ENCODE data around the gene KLHL26.
A peak's percentile ranks its signal among the peaks of the same experiment; 100 is the strongest.

The KLHL26 gene

GRCh38 chr19:18636183-18636968 lies 452 bp upstream of the KLHL26 start:
- Histone ChIP-seq H2AK5ac (ENCODE audit: low read depth, low read length) (no peak overlapping the region), H3K4me3 (ENCODE audit: low read length in 2 of 2) (peak overlapping the region; percentile 86 to 96), H2BK120ac (ENCODE audit: low read depth, low read length) (no peak overlapping the region), H2AFZ (ENCODE audit: low read length) (peak overlapping the region; percentile 87), H2BK12ac (ENCODE audit: low read length) (peak overlapping the region; percentile 73), H3K4me1 (ENCODE audit: control insufficient read depth in 2 of 2, insufficient read depth in 1 of 2, low read depth in 1 of 2, low read length in 2 of 2) (peaks cover 7 to 22% of the 10 kb centered on the region in 2 donors), H3K27ac (replicated peaks; ENCODE audit: low read length) (peak overlapping the region; percentile 58), H2BK5ac (ENCODE audit: low read length) (peak overlapping the region; percentile 24), H3K36me3 (replicated peaks in 1 of 2; ENCODE audit: control insufficient read depth in 2 of 2, insufficient read depth in 2 of 2, low read length in 2 of 2) (peaks cover 0 to 8% of the 10 kb centered on the region in 2 donors), H3K9me3 (replicated peaks in 1 of 2; ENCODE audit: control insufficient read depth in 2 of 2, insufficient read depth in 1 of 2, low read depth in 1 of 2, low read length in 2 of 2) (no peaks in the 10 kb centered on the region), H3K23ac (ENCODE audit: low read depth, low read length, poor library complexity) (peak overlapping the region; percentile 80), H4K91ac (ENCODE audit: low read depth, low read length, poor library complexity) (no peak overlapping the region), H3K4me2 (ENCODE audit: insufficient read depth, low read length, poor library complexity, severe bottlenecking) (peak overlapping the region; percentile 99), H2BK15ac (ENCODE audit: low read length) (no peak overlapping the region), H3K18ac (ENCODE audit: low read length) (peak overlapping the region; percentile 93), H3K79me1 (ENCODE audit: low read depth, low read length) (peaks cover 9% of the 10 kb centered on the region), H3K27me3 (ENCODE audit: control insufficient read depth in 3 of 3, insufficient read depth in 3 of 3, low read depth in 1 of 3, low read length in 3 of 3) (peaks cover 0 to 9% (median 0%) of the 10 kb centered on the region in 3 experiments), H3K4ac (ENCODE audit: low read length) (no peak overlapping the region), H3K9ac (ENCODE audit: low read depth, low read length, poor library complexity) (peak overlapping the region; percentile 84), H3K14ac (ENCODE audit: low read length) (no peak overlapping the region), H4K8ac (ENCODE audit: low read depth, low read length) (no peak overlapping the region)
- WGBS, 2 donors (ENCODE audit: extremely low coverage in 2 of 2, insufficient read length in 2 of 2, insufficient replicate concordance in 1 of 2) = no CpG with 5 or more reads among the region's 44 CpGs
- peak; percentile 98 for DNase-seq (ENCODE audit: low spot score)

- H3K9ac ChIP-seq (ENCODE audit: low read depth, low read length, poor library complexity) = peak overlapping the region; percentile 7
- DNase-seq (ENCODE audit: low spot score) = no peak
- H3K18ac ChIP-seq (ENCODE audit: low read length) = no peak overlapping the region
- H4K91ac ChIP-seq (ENCODE audit: low read depth, low read length, poor library complexity) = no peak overlapping the region
- H3K14ac ChIP-seq (ENCODE audit: low read length) = no peak overlapping the region
- peak overlapping the region in 1 of 2 donors; percentile 96 for H3K4me3 ChIP-seq (ENCODE audit: low read length in 2 of 2)
- H2BK5ac ChIP-seq (ENCODE audit: low read length) = peak overlapping the region; percentile 87
- H3K27me3 ChIP-seq (ENCODE audit: control insufficient read depth in 3 of 3, insufficient read depth in 3 of 3, low read depth in 1 of 3, low read length in 3 of 3) = peaks cover 0 to 9% (median 0%) of the 10 kb centered on the region in 3 experiments
- no peak overlapping the region for H4K8ac ChIP-seq (ENCODE audit: low read depth, low read length)
- H2BK120ac ChIP-seq (ENCODE audit: low read depth, low read length) = peak overlapping the region; percentile 47
- H3K9me3 ChIP-seq (replicated peaks in 1 of 2; ENCODE audit: control insufficient read depth in 2 of 2, insufficient read depth in 1 of 2, low read depth in 1 of 2, low read length in 2 of 2) = no peaks in the 10 kb centered on the region
- WGBS, 2 donors (ENCODE audit: extremely low coverage in 2 of 2, insufficient read length in 2 of 2, insufficient replicate concordance in 1 of 2) = no CpG with 5 or more reads among the region's 3 CpGs
- peaks cover 0 to 8% of the 10 kb centered on the region in 2 donors for H3K36me3 ChIP-seq (replicated peaks in 1 of 2; ENCODE audit: control insufficient read depth in 2 of 2, insufficient read depth in 2 of 2, low read length in 2 of 2)
- H3K4me1 ChIP-seq (ENCODE audit: control insufficient read depth in 2 of 2, insufficient read depth in 1 of 2, low read depth in 1 of 2, low read length in 2 of 2) = peaks cover 7 to 22% of the 10 kb centered on the region in 2 donors
- H3K4ac ChIP-seq (ENCODE audit: low read length) = no peak overlapping the region
- H2AK5ac ChIP-seq (ENCODE audit: low read depth, low read length) = peak overlapping the region; percentile 95
- no peak overlapping the region for H3K27ac ChIP-seq (replicated peaks; ENCODE audit: low read length)
- H2BK12ac ChIP-seq (ENCODE audit: low read length) = no peak overlapping the region
- no peak overlapping the region for H3K23ac ChIP-seq (ENCODE audit: low read depth, low read length, poor library complexity)
- peak overlapping the region; percentile 99 for H3K4me2 ChIP-seq (ENCODE audit: insufficient read depth, low read length, poor library complexity, severe bottlenecking)
- peak overlapping the region; percentile 85 for H2BK15ac ChIP-seq (ENCODE audit: low read length)
- no peak overlapping the region for H2AFZ ChIP-seq (ENCODE audit: low read length)
- H3K79me1 ChIP-seq (ENCODE audit: low read depth, low read length) = peaks cover 9% of the 10 kb centered on the region
Measured at GRCh38 chr19:18637673-18638630, 1.1 kb downstream of the KLHL26 start.

- Histone ChIP-seq H3K27ac (replicated peaks; ENCODE audit: low read length) (no peak overlapping the region), H3K27me3 (ENCODE audit: control insufficient read depth in 3 of 3, insufficient read depth in 3 of 3, low read depth in 1 of 3, low read length in 3 of 3) (no peaks in the 10 kb centered on the region), H3K4me2 (ENCODE audit: insufficient read depth, low read length, poor library complexity, severe bottlenecking) (no peak overlapping the region), H2AK5ac (ENCODE audit: low read depth, low read length) (no peak overlapping the region), H3K9me3 (replicated peaks in 1 of 2; ENCODE audit: control insufficient read depth in 2 of 2, insufficient read depth in 1 of 2, low read depth in 1 of 2, low read length in 2 of 2) (peaks cover 0 to 4% of the 10 kb centered on the region in 2 donors), H2BK15ac (ENCODE audit: low read length) (no peak overlapping the region), H4K8ac (ENCODE audit: low read depth, low read length) (no peak overlapping the region), H2BK120ac (ENCODE audit: low read depth, low read length) (no peak overlapping the region), H3K4me1 (ENCODE audit: control insufficient read depth in 2 of 2, insufficient read depth in 1 of 2, low read depth in 1 of 2, low read length in 2 of 2) (peaks cover 9 to 20% of the 10 kb centered on the region in 2 donors), H3K4me3 (ENCODE audit: low read length in 2 of 2) (no peak overlapping the region), H4K91ac (ENCODE audit: low read depth, low read length, poor library complexity) (no peak overlapping the region), H3K79me1 (ENCODE audit: low read depth, low read length) (peaks cover 9% of the 10 kb centered on the region), H3K36me3 (replicated peaks in 1 of 2; ENCODE audit: control insufficient read depth in 2 of 2, insufficient read depth in 2 of 2, low read length in 2 of 2) (peaks cover 0 to 8% of the 10 kb centered on the region in 2 donors), H3K18ac (ENCODE audit: low read length) (no peak overlapping the region), H2AFZ (ENCODE audit: low read length) (no peak overlapping the region), H3K14ac (ENCODE audit: low read length) (no peak overlapping the region), H2BK12ac (ENCODE audit: low read length) (no peak overlapping the region), H3K23ac (ENCODE audit: low read depth, low read length, poor library complexity) (no peak overlapping the region), H3K9ac (ENCODE audit: low read depth, low read length, poor library complexity) (no peak overlapping the region), H3K4ac (ENCODE audit: low read length) (no peak overlapping the region), H2BK5ac (ENCODE audit: low read length) (no peak overlapping the region)
- DNase-seq (ENCODE audit: low spot score) = no peak
- no CpG with 5 or more reads among the region's 8 CpGs for WGBS, 2 donors (ENCODE audit: extremely low coverage in 2 of 2, insufficient read length in 2 of 2, insufficient replicate concordance in 1 of 2)
Measured at GRCh38 chr19:18639706-18640243, 2.9 kb downstream of the KLHL26 start.

Data from neuronal stem cell (in vitro differentiated cells).